GM18868 (cell line): ENCODE results near the gene SP2.

Experiments
- ATAC-seq: cut with Tn5 transposase; IDR thresholded peaks from one replicate; pipeline ENCODE4 v1.9.1; 2021; ENCODE audit warnings: mild to moderate bottlenecking, moderate library complexity; ENCODE audit not compliant: unreplicated experiment

Gene SP2

DNA sequence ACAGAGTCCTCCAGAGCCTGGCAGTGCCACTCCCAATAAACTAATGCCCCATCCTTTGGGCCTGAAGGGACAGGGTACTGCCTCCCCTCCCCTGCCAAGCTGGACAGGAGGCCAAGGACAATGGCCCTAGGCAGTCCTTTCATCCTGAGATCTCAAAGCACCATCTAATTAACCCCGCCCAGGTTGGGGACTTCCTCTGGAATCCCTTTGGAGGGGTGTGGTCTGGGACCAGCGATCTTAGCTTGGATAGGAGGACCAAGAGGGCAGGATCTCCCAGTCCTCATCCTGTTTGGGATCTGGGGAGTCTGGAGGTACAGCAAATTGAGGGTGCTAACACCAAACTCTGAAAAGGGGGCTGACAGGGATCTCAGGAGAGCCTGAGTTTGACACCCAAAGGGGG is 26.9 kb upstream of the SP2 start:
- no peak for ATAC-seq

DNA sequence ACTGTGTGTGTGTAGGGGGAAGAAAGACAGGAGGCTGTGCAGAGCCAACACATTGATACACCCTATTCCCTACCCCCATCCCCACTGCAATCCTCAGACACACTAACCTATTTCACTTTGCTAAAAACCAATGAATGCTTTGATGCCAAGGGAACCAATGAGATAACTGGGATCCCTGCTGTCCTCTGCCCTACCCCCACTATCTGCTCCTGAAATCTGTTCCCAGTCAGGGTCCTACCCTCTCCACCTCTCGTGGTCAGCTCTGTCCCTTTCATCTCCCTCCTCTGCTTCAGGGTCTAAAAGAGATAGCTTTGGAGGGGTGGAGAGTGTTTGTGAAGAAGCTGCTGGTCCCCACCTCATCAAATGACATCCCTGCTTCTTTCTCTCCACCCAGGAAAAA is 26.0 kb upstream of the SP2 start:
- no peak for ATAC-seq

DNA sequence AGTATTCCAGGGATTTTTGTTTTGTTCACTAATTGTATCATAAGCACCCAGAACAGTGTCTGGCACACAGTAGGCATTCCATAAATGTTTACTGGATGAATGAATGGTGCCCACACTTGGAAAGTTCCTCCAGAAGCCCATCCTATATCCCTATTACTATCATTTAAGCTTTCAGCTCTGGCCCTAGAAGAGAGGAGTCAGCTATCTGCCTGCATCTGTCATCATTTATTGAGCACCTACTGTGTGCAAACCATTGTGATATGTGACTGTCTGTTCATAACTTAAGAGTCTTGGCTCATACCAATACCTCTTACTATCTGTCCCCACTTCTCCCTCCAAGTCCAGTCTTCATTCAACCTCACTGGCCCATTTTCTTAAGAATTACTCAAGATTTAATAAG is 25.0 kb upstream of the SP2 start:
- no peak for ATAC-seq

DNA sequence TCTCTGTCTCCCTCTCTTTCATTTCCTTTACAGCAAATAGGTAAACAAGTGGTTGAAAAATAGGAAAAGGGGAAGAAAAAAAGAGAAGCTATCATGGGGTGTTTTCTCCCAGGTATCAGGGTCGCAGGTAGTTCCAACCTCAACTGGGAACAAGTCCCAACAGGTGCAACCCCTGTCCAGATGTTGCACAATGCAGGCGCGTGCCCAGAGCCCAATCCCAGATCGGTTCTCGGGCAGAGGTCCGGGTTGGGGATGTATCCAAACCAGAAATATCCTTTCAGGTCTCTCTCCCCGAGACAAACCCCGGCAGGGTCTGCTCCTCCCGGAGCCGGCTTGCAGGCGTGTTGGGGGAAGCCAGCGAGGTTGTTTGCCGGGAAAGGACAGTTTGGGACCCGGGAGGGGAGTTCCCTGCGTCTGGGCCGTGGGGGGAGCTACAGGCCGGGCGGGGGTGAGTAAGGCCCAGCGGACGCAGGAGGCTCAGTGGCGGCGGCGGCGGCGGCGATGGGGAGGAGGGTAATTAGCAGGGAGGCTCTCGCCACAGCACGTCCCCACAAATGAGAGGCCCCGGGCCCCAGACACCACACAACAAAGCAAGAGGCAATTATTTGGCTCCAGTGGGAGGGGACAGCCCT is 23.9 kb upstream of the SP2 start:
- ATAC-seq: no peak

DNA sequence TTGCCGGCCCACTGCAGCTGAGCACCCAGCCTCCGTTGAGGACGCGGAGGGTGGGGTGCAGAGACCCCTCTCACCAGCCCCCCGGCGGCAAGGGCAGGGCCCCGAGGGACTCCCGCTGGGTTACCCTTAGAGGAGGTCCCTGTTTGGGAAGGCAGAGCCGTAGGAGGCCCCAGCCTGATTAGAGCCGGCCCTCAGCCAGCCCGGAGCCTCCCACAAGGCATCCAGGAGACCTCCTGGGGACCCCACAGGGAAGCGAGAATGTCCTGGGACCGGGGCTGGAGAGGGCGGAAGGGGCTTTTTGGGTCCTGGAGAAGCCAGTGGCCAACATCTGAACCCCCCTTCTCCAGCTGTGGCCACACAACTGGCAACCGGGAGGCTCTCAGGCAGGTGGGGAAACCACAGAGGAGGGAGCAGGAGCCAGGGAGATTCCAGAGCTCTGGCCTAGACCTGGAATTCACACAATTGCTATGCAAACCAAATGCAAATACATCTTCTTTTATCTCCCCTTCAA is 23.3 kb upstream of the SP2 start:
- no peak for ATAC-seq

DNA sequence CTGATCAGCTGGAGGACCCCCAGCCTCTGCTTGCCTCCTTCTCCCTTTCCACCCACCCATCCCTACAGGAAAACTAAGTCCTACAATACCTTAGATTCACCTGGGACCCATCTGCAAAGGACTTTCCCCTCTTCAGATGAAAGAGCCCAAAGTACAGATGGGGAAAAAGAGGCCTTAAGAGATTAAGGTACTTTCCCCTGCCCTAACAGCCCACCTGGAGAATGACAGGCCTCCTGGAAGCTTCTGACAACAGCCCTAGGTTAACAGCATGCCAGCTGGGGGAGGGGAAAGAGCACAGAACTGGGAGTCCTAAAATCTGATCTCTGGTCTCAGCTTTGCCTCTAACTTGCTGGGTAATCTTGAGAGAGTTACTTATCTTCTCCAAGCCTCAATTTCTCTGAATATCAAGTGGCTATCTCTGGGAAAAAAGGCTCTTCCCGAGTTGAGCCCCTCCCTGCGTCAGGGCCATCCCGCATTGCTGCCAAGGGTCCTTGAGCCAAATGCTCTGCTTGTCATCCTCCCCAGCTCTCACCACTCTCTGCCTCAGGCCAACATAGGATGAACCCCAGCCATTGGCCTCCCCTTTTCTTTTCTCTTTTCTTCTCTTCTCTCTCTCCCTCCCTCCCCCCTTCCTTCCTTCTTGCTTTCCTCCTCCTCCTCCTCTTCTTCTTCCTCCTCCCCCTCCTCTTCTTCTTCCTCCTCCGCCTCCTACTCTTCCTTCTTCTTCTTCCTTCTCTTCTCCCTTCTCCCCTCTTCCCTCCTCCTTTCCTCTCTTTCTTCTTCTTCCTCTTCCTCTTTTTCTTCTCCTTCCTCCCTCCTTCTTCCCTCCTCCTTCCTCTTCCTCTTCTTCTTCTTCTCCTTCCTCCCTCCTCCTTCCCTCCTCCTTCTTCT is 22.6 kb upstream of the SP2 start:
- ATAC-seq: no peak

DNA sequence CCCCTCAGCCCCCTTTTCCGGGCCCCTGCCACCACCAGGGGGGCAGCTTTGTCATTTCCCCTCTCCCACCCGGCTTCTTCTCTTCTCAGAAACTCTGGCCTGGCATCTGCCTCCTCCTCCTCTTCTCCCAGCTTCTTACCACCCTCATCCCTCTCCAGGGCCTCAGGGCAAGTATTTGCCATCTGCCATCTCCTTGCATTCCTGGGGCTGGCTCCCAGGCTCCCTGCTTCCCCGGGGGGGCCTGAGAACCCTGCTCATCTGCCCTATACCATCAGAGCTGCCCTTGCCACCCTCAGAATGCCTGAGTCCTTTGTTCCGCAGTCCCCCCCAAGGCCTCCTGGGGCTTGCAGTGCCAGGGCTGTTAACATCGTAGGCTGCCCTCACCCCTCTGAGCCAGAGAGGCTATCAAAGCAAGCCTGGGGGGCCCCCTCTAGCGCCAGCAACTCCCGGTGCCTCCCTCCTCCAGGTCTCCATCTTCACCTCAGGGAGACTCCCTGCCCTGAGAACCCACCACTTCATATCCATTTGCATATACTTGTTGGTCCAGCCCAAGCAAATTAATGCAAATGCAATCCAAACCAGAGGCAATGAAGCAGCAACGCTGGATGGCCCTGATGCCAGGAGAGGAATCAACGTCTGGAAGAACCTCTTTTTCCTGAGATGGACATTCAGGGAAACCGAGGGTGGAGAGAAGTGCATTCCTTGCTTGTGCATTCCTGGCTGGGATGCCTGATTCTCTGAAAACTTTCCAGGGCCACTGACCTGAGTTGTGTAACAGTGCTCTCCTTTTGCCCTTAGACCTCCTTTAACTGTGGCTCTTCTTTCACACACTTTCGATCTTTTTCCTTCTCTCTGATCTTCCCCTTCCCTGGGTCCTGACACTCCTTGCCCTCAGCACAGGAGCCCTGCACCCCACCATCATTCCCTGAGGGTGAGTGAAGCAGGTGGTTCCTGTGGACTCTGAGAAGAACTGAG is 20.7 kb upstream of the SP2 start:
- ATAC-seq: no peak

DNA sequence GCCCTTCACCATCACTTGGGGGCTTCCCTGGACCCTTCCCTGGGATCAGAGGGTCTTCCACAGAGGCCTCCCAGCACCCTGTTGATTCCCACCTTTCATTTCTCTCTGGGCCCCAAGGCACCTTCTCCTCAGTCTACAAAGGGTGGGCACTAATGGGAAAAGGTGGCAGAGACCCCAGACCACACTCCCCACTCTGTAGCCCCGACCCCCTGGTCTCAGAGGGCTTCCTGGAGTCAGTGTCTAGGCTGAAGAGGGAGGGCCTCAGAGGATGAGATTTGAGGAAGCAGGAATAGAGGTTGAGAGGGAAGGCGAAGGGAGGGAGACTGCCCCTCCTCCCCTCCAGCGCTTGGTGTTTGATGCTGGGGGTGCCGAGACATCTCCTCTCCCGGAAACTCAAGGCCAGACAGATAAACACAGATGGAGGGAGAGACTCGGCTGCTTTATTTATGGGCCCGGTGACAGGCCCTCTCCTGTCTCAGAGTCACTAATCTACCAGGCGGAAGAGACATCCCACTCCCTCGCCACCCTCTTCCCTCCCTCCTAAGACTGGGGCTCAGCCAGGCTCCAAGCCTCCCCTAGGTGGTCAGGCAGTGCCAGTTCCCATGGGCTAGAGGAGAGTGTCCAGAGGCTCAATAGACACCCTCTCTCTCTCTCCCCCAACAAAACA is 18.5 kb upstream of the SP2 start:
- ATAC-seq: no peak

DNA sequence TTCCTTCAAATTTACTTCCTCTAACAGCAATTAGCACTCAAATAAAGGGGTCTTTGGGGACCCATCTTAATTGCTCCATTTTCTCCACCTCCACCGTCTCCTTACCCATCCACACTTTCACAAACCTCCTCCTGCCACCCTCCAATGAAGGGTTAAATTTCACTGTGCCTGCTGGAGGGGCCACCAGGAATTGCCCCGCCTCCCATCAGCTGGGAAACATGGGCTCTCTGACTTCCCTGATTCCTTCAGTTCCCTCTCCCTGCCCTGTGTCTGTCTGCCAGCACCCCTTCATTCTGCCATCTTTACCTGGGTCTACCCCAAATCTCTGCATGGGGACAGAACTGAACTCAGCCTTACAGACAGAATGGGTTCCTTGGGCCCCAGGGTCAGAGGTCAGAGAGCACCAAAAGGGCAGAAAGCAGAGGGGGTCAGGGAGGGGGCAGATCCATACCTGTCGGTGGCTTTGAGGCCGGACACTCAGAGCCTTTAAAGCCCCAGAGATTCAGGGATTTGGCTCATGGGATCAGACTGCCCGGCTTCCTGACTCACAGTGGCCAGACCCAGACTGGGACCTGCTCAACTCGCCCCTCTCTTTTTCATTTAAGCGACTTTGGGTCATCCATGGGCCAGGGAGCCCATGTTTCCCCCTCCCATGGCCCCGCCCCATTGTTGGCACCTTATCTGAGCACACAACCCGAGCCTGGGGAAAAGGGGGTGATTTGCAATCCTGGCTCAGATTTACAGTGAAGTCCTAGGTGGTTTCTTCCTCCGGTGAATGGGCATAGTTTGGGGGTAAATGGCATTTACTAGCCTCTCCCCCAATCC is 17.6 kb upstream of the SP2 start:
- ATAC-seq: no peak

DNA sequence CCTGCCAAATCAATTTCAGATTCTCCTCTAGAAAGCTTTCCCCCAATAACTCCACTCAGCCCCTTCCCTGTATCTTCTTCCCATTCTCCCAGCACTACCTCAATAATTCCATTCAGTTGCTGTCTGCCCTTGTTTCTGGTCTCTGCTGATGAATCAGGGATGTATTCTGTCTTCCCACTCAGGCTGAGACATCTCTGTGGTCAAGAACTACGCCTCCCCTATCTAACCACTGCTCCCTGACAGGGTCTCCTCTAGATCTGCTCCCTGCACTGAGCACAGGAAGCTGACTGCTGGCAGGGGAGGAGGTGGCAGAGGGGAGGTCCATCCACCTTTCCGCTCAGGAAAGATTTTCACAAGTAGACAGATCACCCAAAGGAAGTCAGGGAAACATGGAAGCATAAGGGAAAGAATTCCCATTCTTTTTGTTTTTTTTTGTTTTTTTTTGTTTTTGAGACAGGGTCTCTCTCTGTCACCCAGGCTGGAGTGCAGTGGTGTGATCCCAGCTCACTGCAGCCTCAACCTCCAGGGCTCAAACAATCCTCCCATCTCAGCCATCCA is 16.9 kb upstream of the SP2 start:
- no peak for ATAC-seq

DNA sequence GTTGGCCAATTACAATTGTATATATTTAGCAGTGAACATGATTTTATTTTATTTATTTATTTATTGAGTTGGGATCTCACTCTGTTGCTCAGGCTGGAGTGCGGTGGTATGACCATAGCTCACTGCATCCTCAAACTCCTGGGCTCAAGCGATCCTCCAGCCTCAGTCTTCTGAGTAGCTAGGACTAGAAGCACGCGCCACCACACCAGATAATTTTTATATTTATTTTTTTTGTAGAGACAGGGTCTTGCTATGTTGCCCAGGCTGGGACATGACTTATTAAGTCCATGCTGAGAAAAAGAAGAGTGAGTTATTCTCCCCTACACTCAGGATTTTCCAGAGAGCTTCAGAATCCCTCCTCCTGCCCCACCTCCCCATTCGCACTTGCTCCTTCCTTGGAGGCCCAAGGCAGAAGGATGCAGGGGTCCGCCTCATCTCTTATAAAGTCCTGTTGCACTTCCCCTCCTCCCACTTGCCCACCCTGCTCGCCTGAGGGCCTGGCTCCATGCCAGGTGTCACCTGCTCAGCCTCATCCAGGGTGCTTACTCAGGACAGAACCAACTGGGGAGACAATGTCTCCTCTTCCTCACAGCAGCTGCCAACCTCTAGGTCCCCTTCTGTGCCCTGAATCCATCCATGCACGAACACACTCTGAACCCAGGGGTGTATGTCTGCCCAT is 16.1 kb upstream of the SP2 start:
- ATAC-seq: no peak

DNA sequence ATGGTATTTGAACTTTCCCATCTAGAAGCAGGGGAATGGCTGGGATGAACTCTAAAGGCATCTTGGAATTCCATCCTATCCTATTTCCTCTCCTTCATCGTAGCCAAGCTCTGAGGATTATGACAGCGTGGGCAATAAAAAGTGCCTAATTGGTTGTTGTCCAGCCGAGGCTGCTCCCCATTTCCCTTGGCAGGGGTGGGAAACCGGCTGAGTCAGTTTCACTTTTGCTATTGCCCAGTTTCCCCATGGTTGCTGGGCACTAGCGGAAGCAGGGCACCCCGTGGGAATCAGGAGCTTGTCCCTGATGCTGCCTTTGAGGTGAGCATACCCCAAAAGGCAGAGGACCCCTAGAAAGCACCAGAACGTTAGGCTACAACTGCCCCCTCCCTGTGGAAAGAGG is 13.8 kb upstream of the SP2 start:
- no peak for ATAC-seq

DNA sequence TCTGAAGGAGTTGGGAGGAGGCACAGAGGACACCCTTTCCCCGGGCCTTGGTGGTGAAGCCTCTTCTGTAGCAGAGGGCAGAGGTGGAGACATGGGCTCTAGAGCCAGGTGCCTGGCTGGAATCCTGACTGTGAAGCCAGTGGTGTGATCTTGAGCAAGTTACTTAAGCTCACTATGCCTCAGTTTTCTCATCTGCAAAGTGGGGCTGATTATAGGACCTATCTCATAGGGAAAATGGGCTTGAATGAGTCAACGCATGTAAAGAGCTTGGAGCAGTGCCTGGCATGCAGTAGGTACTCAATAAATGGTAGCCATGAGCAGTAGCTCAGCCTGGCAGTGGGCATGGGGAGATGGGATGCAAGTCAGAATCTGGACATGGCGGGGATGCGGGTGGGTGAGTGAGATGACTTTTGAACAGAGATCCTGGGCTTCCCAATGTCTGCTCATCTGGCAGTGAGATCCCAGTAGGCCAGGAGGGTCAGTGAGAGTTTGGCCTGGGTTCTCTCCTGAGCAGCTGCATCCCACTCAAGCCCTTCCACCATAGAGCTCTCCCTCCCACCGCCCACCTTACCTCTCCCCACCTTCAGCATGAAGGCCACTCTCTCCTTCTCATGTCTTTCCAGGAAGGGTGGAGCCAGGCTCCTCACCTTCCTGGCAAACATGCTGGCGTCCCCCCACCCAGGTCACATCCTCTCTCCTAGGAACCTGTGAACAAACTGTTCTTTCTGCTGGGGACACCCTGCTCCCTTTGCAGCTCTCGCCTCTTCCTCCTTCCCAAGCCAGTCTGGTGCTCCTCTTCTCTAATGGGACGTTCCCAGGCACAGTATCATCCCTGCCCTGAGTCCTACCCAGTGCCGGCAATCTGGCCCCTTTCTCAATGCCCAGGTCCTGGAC is 13.1 kb upstream of the SP2 start:
- ATAC-seq: no peak

DNA sequence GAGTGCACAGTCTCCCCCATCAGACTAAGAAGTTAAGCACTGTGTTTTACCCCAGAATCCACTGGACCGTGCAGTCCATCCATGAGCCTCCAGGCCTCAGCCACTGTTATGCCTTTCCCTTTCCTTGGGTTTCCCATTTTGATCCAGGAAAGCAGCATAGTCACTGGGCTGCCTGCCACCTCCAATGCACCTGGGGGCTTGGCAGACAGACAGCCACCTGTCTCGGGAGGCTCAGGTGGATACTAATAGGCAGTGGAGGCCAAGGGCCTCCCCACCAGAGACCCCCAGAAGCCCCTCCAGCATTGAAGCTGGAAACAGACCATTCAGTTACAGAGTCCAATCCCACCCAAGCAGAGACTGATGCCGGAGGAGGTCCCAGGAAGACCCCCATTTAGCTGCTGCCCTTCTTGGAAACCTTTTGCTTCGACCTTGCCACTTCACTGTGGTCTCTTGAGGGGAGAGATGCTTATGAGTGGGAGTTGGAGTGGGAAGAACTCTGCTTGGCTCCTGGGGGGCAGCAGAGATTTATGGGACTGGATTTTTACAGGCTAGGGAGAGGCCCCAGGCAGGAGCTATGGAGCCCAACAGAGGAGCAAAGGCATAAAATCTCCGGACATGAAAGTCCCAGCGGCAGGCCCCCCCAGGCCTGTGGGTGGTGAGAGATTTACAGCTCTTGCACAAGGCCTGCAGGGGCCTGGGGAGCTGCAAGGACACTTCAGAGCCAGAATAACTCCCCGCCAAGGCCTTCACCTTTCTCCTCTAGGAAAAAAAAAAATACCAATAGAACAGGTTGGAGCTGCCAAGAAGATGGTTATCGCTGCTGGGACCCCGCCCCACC is 12.2 kb upstream of the SP2 start:
- no peak for ATAC-seq

DNA sequence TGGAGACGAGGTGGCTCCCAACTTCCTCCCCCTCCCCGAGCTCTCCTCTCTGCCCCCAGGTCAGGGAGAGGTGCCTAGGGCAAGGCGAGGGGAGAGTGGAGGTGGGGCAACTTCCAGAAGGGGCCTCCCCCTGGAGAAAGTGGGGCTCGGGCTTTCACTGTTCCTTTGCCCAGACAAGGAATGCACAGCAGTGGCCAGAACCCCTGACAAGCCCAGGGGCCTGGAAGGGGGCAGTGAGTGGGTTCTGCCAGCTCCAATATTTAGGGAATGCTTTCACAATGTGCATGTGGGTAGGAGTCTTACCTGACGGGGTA is 11.7 kb upstream of the SP2 start:
- ATAC-seq: no peak

DNA sequence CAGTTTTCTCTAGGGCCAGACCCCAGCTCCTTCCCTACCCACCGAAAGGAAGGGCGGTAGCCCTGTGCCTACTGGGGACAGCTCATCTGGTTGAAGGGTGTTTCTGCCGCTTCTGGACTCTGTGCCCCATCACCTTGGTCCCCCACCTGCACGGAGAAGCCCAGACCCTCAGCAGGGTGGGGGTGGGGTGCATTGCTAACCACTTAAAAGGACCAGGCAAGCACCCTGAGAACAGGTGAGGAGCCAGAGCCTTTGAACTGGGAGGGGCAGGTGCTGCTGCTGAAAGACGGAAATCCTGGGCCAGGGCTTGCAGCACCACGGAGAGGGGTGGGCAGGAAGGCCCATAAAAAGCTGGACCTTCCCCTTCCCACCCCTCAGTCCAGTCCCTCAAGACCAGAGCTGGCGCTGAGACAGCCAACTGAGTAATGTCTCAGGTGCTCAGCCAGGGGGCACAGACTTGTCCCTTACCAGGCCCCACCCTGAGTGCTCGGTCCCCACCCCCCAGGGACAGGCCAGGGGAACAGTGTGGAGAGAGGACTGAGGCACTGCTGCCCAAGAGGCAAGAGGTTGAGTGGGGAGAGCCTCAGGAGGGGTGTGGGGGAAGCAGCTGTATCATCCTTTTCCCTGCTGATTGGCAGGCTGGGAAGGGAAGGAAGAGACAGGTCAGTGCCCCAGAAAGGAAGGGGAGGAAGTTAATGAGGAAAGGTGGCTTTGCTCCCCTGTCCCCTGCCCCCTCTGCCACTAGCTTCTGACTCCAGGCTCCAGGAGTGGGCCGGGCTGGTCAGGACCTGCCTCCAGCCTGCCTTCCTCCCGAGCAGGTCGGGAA is 10.9 kb upstream of the SP2 start:
- ATAC-seq: no peak
